OCI-LY3 (cell line): ENCODE measurements around the gene IRGC.

ENCODE experiments used
- EZH2phosphoT487 ChIP-seq: fragments of 200-600 bp; shearing (Covaris generic); IDR thresholded peaks from 2 replicates; pipeline ENCODE4 v1.6.1; 2018; ENCODE audit warnings: antibody characterized with exemption, mixed run types, low read depth
- TF ChIP-seq, protein P1 (sequence below): fragments of 200-600, 300-600 bp; sonication (generic); IDR thresholded peaks from 2 replicates; pipeline ENCODE4 v1.5.1; 2014; ENCODE audit warnings: antibody characterized with exemption, low read length, low read depth

- TF ChIP-seq, protein P1, sequence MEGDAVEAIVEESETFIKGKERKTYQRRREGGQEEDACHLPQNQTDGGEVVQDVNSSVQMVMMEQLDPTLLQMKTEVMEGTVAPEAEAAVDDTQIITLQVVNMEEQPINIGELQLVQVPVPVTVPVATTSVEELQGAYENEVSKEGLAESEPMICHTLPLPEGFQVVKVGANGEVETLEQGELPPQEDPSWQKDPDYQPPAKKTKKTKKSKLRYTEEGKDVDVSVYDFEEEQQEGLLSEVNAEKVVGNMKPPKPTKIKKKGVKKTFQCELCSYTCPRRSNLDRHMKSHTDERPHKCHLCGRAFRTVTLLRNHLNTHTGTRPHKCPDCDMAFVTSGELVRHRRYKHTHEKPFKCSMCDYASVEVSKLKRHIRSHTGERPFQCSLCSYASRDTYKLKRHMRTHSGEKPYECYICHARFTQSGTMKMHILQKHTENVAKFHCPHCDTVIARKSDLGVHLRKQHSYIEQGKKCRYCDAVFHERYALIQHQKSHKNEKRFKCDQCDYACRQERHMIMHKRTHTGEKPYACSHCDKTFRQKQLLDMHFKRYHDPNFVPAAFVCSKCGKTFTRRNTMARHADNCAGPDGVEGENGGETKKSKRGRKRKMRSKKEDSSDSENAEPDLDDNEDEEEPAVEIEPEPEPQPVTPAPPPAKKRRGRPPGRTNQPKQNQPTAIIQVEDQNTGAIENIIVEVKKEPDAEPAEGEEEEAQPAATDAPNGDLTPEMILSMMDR: no peak
- TF ChIP-seq EZH2phosphoT487: no peak
Observed at GRCh38 chr19:43754253-43754502, 38.3 kb downstream of the IRGC start.
